Fibroblast of skin of left biceps (primary cell): ENCODE results near the gene CRK.

Source experiments
- DNase-seq, 2 experiments: peaks; one replicate each; pipeline ENCODE4 v3.0.0-alpha.2; 2013; ENCODE audit warnings: low read depth in 2 of 2

CRK gene

GRCh38 chr17:1486802-1487695, 31.0 kb upstream of the CRK start:
- DNase-seq: no peak

DNA sequence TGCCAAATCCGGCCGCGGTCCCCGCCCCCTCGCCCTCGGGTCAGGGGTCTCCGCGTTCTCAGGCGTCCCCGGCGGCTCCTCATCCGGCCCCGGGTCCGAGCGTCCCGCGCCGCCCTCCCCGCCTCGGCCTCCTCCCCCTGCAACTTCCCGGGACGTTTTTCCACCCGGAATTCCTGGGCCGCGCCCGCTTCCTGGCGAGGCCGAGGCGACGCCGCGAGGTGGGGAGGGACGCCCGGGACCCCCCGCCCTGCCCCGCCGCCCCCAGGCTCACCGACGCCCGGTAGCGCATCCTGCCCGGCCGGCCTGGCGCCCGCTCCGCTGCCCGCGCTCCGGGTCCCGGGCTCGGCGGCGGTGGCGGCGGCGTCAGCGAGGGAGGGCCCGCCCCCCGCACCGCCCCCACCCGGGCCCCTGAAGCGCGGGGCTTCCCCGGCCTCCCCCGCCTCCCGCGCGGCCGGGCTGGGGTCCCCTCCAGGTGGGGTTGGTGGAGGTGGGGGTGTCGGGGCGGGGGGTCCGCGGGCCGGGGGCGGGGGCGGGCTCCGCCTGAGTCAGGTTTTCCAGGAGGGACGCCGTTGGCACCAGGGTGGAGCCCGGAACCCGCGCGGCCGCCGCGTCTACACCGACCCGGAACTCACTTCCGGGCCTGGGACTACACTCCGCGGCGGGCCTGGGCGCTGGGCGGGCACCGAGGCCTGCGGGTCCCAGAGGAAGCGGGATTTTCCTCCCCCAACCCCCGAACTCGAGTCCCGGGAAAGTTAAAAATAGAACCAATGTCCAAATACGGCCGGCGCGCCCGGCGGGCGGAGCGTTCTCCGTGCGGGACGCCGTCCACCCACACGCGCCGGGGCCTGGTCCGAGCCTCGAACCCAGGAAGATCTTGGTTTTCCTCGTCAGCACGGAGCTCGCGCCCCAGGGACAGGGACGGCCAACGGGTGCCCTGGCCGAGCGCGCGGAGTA, 29.7 kb upstream of the CRK start:
- DNase-seq: no peak

- no peak for DNase-seq
Observed at GRCh38 chr17:1484676-1485422, 28.8 kb upstream of the CRK start.

- DNase-seq: no peak
Observed at GRCh38 chr17:1484060-1484535, 28.1 kb upstream of the CRK start.

- no peak for DNase-seq
Observed at GRCh38 chr17:1482680-1483079, 26.6 kb upstream of the CRK start.

GRCh38 chr17:1481736-1482135, 25.7 kb upstream of the CRK start:
- no peak for DNase-seq

- no peak for DNase-seq
Observed at GRCh38 chr17:1480747-1481465, 24.9 kb upstream of the CRK start.

- DNase-seq: no peak
Observed at GRCh38 chr17:1478418-1478817, 22.4 kb upstream of the CRK start.

GRCh38 chr17:1475321-1475854, 19.4 kb upstream of the CRK start:
- DNase-seq: no peak

DNA sequence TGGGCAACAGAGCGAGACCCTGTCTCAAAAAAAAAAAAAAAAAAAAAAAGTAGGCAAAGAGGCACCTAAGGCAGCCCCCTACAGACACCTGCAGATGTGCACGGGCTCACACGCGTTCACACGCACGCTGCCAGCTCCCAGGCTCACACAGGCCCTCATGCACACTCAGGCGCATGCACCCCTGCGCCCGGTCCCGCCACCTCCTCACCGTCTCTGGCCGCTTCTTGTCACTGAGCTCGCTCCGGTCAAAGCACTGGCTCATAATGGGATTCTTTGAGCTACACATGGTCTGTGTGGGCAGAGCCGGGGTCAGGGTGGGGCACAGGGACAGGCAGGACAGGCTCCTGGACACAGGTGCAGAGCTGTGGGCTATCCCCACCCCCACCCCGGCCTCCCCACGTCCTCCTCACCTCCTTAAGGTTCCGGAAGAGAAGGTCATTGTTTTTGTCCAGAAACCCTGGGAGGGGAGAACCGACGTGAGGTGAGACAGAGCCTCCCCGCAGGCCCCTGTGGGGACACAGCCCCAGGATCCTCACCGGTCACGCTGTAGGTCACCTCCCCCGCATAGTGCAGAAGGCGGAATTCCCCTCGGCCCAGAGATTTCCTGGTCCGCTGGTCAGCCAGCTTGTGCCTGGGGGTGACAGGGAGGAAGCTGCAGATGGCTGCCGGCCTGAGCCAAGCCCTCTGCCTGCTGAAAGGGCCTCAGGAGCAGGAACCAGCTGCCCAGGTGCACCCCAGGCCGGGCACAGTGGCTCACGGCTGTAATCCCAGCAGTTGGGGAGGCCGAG, 18.6 kb upstream of the CRK start:
- no peak for DNase-seq

GRCh38 chr17:1473841-1474240, 17.8 kb upstream of the CRK start:
- no peak for DNase-seq

DNA sequence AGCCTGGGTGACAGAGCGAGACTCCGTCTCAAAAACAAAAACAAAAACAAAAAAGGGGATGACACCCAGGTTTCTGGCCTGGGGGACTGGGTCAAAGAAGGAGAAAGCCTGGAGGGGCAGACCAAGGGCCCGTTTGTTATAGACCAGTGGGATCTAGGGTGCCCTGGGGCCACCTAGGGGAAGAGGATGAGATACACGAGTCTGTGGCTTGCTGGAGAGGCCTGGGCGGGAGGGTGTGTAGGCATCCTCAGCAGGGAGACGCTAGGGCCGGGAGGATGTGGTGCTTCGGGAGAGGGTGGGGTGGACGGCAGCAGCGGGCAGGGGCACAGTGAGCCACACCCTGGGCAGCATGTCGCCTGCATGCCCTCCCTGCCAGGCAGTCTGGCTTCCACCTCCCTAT, 17.1 kb upstream of the CRK start:
- no peak for DNase-seq

DNA sequence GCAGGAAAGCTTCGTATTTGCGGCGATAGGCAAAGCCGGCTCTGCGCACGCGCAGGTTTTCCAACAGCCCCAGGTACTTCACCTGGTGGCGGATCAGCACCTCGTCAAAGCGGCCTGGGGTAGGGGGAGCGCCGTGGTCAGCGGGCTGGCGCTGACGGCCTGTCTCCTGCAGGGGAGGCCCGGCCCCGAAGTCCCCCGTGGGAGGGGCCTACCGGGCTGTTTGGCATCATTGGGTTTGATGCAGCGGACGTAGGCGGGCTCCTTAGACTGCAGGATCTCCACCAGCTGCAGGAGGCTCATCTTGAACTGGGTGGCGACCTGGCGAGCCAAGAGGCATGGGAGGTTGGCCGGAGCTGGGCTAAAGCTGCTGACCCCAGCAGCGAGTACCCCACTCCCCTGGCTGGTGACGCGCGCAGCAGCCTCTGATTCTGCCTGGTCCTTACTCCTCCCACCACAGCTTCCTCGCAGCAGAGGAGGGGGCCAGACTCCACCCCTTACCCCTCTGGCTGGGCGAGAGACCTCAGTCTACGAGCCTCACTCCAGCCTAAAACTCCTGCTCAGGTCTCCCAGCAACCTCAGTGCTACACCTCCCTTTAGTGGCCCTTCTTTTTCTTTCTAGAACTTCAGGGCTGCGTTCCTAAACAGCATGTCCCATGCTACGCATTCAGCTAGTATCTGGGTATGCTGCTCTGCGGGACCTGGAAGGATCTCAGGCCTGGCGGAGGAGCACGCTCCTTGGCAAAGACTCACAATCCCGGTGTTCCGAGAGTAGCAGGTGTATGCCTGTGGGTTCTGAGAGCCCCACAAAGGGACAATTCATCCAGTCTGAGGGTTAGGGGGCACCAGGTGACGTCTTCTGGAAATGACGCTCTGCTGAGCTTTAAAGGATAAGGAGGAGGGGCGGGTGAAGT, 16.1 kb upstream of the CRK start:
- no peak for DNase-seq

DNA sequence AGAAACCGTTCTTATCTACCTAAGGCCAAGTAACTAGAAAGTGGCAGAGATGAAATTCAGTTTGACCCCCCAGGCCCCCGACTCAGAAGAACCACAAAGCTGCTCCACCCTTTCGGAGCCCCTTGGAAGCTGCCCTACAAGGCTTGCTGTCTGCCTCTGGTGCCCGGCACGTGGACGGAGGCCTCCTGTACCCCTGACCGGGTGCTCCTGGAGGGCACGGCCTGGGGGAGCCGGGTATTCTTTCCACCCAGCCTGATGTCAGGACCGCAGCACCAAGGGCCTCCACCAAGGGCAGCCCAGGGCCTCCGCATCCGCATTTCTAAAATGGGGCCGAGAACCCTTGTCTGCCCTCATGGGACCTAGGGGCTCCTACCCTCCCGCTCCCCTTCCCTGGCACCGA, 15.5 kb upstream of the CRK start:
- DNase-seq: no peak

GRCh38 chr17:1470755-1471462, 14.9 kb upstream of the CRK start:
- DNase-seq: no peak

GRCh38 chr17:1470071-1470754, 14.2 kb upstream of the CRK start:
- DNase-seq: no peak

DNA sequence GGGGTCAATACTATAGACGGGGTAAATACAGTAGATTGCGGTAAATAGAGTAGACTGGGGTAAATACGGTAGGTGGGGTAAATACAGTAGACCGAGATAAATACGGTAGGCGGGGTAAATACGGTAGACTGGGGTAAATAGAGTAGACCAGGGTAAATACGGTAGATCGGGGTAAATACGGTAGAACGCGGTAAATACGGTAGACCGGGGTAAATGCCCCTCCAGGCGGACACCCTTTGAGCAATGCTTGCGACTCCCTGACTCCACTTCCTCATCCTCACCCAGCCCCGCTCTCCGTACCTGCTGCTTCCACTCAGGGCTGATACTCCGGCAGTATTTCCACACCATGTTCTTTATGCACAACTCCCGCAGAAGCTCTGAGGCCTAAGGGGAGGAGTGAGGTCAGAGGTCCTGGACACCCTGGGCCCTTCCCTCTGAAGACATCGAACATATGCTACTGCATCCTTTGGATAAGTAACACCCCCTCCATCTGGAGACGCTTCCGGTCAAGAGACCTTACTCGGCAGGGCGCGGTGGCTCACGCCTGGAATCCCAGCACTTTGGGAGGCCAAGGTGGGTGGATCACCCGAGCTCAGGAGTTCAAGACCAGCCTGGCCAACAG, 13.3 kb upstream of the CRK start:
- DNase-seq: no peak
